Measurements from ENCODE around the gene PFDN1. TPM values are rescaled to one million over a fixed set of nuclear protein-coding genes. Genes with fewer than 3 reads are reported as not detected.

PFDN1 gene
- total RNA-seq, 1 donor from 2014 or later, result 34.4 TPM

- Histone ChIP-seq H3K4me1 (ENCODE audit: control insufficient read depth in 3 of 3, insufficient read depth in 3 of 3, low read length in 3 of 3) (peaks cover 23 to 28% (median 26%) of the 10 kb centered on the region in 3 donors), H3K9me3 (ENCODE audit: control insufficient read depth in 3 of 3, low read length in 3 of 3) (no peaks in the 10 kb centered on the region), H3K36me3 (ENCODE audit: control insufficient read depth in 3 of 3, insufficient read depth in 3 of 3, low read length in 3 of 3) (no peaks in the 10 kb centered on the region), H3K27ac (ENCODE audit: low read depth, low read length) (peak overlapping the region; percentile 68), H3K4me3 (ENCODE audit: low read length in 3 of 3) (peak overlapping the region in 2 of 3 donors; percentile 33 to 34), H3K27me3 (ENCODE audit: control insufficient read depth in 3 of 3, insufficient read depth in 3 of 3, low read length in 3 of 3) (no peaks in the 10 kb centered on the region), H3K9ac (ENCODE audit: low read depth in 1 of 3, low read length in 3 of 3) (peak overlapping the region in 2 of 3 donors; percentile 55 to 69)
These were observed 36.3 kb downstream of the PFDN1 start for GRCh38 chr5:140266471-140267200.

- Histone ChIP-seq H3K27ac (ENCODE audit: low read depth, low read length) (no peak overlapping the region), H3K9ac (ENCODE audit: low read depth in 1 of 3, low read length in 3 of 3) (peak overlapping the region in 1 of 3 donors; percentile 4), H3K36me3 (ENCODE audit: control insufficient read depth in 3 of 3, insufficient read depth in 3 of 3, low read length in 3 of 3) (no peaks in the 10 kb centered on the region), H3K4me1 (ENCODE audit: control insufficient read depth in 3 of 3, insufficient read depth in 3 of 3, low read length in 3 of 3) (peaks cover 24 to 34% (median 31%) of the 10 kb centered on the region in 3 donors), H3K9me3 (ENCODE audit: control insufficient read depth in 3 of 3, low read length in 3 of 3) (no peaks in the 10 kb centered on the region), H3K4me3 (ENCODE audit: low read length in 3 of 3) (no peak overlapping the region), H3K27me3 (ENCODE audit: control insufficient read depth in 3 of 3, insufficient read depth in 3 of 3, low read length in 3 of 3) (no peaks in the 10 kb centered on the region)
These were observed 37.1 kb downstream of the PFDN1 start for GRCh38 chr5:140265845-140266244.

DNA sequence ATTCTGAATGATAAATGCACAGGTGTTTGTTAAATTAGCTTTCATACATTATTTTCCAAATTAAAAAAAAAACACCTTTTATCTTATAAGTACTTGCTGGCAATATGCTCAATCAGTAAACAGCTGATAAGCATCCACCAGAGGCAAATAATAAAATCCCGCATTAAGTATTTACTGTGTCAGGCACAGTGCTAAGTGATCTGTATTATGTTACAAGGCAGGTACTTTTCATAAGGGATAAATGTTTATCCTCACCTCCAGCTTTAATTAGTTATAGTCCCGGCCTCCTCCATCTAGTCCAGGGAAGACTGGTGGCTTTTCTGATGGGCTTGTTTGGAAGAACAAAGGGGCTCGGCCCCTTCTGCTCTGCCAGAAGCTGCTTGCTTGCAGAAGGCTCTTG, 40.1 kb downstream of the PFDN1 start:
- H3K27ac ChIP-seq (ENCODE audit: low read depth, low read length), result peak overlapping the region; percentile 90
- peaks cover 27 to 39% (median 32%) of the 10 kb centered on the region in 3 donors for H3K4me1 ChIP-seq (ENCODE audit: control insufficient read depth in 3 of 3, insufficient read depth in 3 of 3, low read length in 3 of 3)
- H3K27me3 ChIP-seq (ENCODE audit: control insufficient read depth in 3 of 3, insufficient read depth in 3 of 3, low read length in 3 of 3), result no peaks in the 10 kb centered on the region
- no peak overlapping the region for H3K9ac ChIP-seq (ENCODE audit: low read depth in 1 of 3, low read length in 3 of 3)
- peaks cover 0 to 2% (median 2%) of the 10 kb centered on the region in 3 donors for H3K36me3 ChIP-seq (ENCODE audit: control insufficient read depth in 3 of 3, insufficient read depth in 3 of 3, low read length in 3 of 3)
- no peak overlapping the region for H3K4me3 ChIP-seq (ENCODE audit: low read length in 3 of 3)
- H3K9me3 ChIP-seq (ENCODE audit: control insufficient read depth in 3 of 3, low read length in 3 of 3), result no peaks in the 10 kb centered on the region

DNA sequence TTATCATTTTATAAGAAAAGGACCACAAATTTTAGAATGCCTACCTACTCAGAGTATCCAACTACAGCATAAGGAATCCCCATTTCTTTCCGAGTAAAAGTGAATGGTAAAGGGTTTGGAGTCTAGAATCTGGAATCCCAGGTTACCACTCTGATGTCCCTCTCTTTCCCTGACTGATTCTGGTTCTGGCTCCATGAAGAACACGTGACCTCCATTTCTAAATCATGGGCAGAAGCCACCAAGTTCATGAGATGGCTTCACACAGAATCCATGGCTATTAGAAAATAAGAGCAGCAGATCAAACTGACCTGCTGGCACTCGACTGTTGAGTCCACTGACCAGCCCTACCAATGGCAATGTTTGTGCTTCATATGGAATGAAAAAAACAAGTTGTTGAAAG, 40.7 kb downstream of the PFDN1 start:
- peak overlapping the region; percentile 90 for H3K27ac ChIP-seq (ENCODE audit: low read depth, low read length)
- peaks cover 0 to 2% (median 2%) of the 10 kb centered on the region in 3 donors for H3K36me3 ChIP-seq (ENCODE audit: control insufficient read depth in 3 of 3, insufficient read depth in 3 of 3, low read length in 3 of 3)
- peaks cover 24 to 41% (median 25%) of the 10 kb centered on the region in 3 donors for H3K4me1 ChIP-seq (ENCODE audit: control insufficient read depth in 3 of 3, insufficient read depth in 3 of 3, low read length in 3 of 3)
- H3K9me3 ChIP-seq (ENCODE audit: control insufficient read depth in 3 of 3, low read length in 3 of 3), result no peaks in the 10 kb centered on the region
- H3K9ac ChIP-seq (ENCODE audit: low read depth in 1 of 3, low read length in 3 of 3), result peak overlapping the region in 2 of 3 donors; percentile 39 to 70
- H3K4me3 ChIP-seq (ENCODE audit: low read length in 3 of 3), result no peak overlapping the region
- no peaks in the 10 kb centered on the region for H3K27me3 ChIP-seq (ENCODE audit: control insufficient read depth in 3 of 3, insufficient read depth in 3 of 3, low read length in 3 of 3)

DNA sequence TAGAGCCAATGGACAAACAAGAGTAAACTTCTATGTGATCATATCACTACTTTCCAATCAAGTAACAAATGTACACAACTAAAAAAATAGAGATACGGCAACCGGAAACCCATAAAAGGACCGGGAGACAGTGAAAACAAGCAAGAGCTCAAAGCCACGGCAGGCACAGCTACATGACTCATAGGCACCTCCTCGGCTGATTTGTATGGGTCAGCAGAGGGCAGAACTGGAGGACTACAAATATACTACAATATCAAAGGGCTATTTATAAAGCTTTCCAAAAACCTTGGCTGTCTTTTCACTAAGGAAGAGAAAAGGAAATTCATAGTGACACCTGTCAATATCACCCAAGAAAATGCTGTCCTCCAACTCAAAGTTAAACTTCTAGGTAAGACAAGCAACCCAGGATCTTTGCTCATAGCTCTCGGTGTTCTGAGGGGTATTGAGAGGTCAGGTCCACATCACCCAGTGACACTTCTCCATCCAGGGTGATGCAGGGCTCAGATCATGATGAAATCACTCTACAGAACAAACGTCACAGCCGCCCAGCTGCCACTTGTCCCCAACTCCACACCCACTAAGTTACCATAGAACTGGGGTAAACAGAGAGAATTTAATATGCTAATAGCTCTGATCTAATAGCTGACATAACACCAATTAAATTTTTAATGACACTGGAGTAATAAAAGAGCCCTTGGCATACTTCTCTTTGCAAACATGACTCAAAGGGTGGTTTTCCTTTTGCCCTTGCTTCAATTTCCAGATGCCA, 41.3 kb downstream of the PFDN1 start:
- Histone ChIP-seq H3K9me3 (ENCODE audit: control insufficient read depth in 3 of 3, low read length in 3 of 3) (no peaks in the 10 kb centered on the region), H3K4me1 (ENCODE audit: control insufficient read depth in 3 of 3, insufficient read depth in 3 of 3, low read length in 3 of 3) (peaks cover 17 to 35% (median 19%) of the 10 kb centered on the region in 3 donors), H3K27me3 (ENCODE audit: control insufficient read depth in 3 of 3, insufficient read depth in 3 of 3, low read length in 3 of 3) (no peaks in the 10 kb centered on the region), H3K9ac (ENCODE audit: low read depth in 1 of 3, low read length in 3 of 3) (peak overlapping the region; percentile 51 to 70 (median 64)), H3K36me3 (ENCODE audit: control insufficient read depth in 3 of 3, insufficient read depth in 3 of 3, low read length in 3 of 3) (peaks cover 0 to 2% (median 2%) of the 10 kb centered on the region in 3 donors), H3K27ac (ENCODE audit: low read depth, low read length) (peak overlapping the region; percentile 90), H3K4me3 (ENCODE audit: low read length in 3 of 3) (peak overlapping the region in 2 of 3 donors; percentile 1 to 36)

GRCh38 chr5:140260089-140260656, 42.7 kb downstream of the PFDN1 start:
- Histone ChIP-seq H3K9me3 (ENCODE audit: control insufficient read depth in 3 of 3, low read length in 3 of 3) (no peaks in the 10 kb centered on the region), H3K4me1 (ENCODE audit: control insufficient read depth in 3 of 3, insufficient read depth in 3 of 3, low read length in 3 of 3) (peaks cover 12 to 28% (median 19%) of the 10 kb centered on the region in 3 donors), H3K4me3 (ENCODE audit: low read length in 3 of 3) (no peak overlapping the region), H3K27me3 (ENCODE audit: control insufficient read depth in 3 of 3, insufficient read depth in 3 of 3, low read length in 3 of 3) (no peaks in the 10 kb centered on the region), H3K27ac (ENCODE audit: low read depth, low read length) (peak overlapping the region; percentile 90), H3K36me3 (ENCODE audit: control insufficient read depth in 3 of 3, insufficient read depth in 3 of 3, low read length in 3 of 3) (peaks cover 0 to 6% (median 2%) of the 10 kb centered on the region in 3 donors), H3K9ac (ENCODE audit: low read depth in 1 of 3, low read length in 3 of 3) (no peak overlapping the region)

GRCh38 chr5:140259500-140259899, 43.4 kb downstream of the PFDN1 start:
- peaks cover 0 to 6% (median 2%) of the 10 kb centered on the region in 3 donors for H3K36me3 ChIP-seq (ENCODE audit: control insufficient read depth in 3 of 3, insufficient read depth in 3 of 3, low read length in 3 of 3)
- H3K9me3 ChIP-seq (ENCODE audit: control insufficient read depth in 3 of 3, low read length in 3 of 3), result no peaks in the 10 kb centered on the region
- peak overlapping the region; percentile 46 for H3K27ac ChIP-seq (ENCODE audit: low read depth, low read length)
- H3K9ac ChIP-seq (ENCODE audit: low read depth in 1 of 3, low read length in 3 of 3), result no peak overlapping the region
- H3K27me3 ChIP-seq (ENCODE audit: control insufficient read depth in 3 of 3, insufficient read depth in 3 of 3, low read length in 3 of 3), result no peaks in the 10 kb centered on the region
- H3K4me3 ChIP-seq (ENCODE audit: low read length in 3 of 3), result no peak overlapping the region
- peaks cover 12 to 32% (median 19%) of the 10 kb centered on the region in 3 donors for H3K4me1 ChIP-seq (ENCODE audit: control insufficient read depth in 3 of 3, insufficient read depth in 3 of 3, low read length in 3 of 3)

DNA sequence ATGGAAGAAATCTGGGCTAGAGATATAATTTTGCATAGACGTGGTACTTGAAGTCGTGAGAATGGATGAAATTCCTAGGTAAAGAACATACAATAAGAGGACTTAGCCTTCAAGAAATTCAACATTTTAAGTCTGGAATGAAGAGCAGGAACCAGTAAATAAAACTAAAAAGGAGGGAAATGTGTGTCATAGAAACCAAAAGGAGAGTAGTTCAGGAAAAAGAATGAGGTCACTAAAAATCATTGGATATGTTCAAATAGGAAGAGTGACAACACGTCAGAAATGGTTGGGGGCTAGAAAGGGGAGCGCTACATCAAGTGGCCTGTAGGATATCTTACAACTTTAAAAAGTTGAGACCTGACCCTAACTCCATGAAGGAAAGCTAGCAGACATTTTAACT, 44.0 kb downstream of the PFDN1 start:
- H3K27ac ChIP-seq (ENCODE audit: low read depth, low read length), result peak overlapping the region; percentile 46

DNA sequence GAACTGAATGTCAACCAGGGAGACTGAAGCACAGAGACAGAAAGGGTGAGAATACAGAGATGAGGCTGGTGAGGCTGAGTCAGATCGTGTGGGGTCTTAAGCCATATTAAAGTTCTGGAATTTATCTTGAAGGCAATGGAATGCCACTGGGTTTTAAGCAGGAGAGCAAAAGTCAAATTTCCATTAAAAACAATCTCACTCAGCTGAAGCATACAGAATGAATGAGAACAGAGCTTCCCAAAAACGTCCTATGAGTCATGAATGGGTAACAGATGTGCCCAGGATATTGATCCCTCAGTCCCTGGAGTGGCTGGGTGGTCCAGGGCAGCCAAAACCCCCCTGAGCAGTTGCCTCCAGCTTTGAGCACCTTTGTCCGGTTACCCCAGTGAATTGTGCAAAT, 44.9 kb downstream of the PFDN1 start:
- no peak overlapping the region for H3K27ac ChIP-seq (ENCODE audit: low read depth, low read length)
- H3K4me3 ChIP-seq (ENCODE audit: low read length in 3 of 3), result no peak overlapping the region
- H3K4me1 ChIP-seq (ENCODE audit: control insufficient read depth in 3 of 3, insufficient read depth in 3 of 3, low read length in 3 of 3), result peaks cover 19 to 44% (median 30%) of the 10 kb centered on the region in 3 donors

More for the DNA sequence above, 44.0 kb downstream of the PFDN1 start:
- Histone ChIP-seq H3K4me3 (ENCODE audit: low read length in 3 of 3) (no peak overlapping the region), H3K9ac (ENCODE audit: low read depth in 1 of 3, low read length in 3 of 3) (no peak overlapping the region), H3K9me3 (ENCODE audit: control insufficient read depth in 3 of 3, low read length in 3 of 3) (no peaks in the 10 kb centered on the region), H3K36me3 (ENCODE audit: control insufficient read depth in 3 of 3, insufficient read depth in 3 of 3, low read length in 3 of 3) (peaks cover 0 to 6% (median 2%) of the 10 kb centered on the region in 3 donors), H3K4me1 (ENCODE audit: control insufficient read depth in 3 of 3, insufficient read depth in 3 of 3, low read length in 3 of 3) (peaks cover 12 to 38% (median 23%) of the 10 kb centered on the region in 3 donors), H3K27me3 (ENCODE audit: control insufficient read depth in 3 of 3, insufficient read depth in 3 of 3, low read length in 3 of 3) (no peaks in the 10 kb centered on the region)

More for the DNA sequence above, 44.9 kb downstream of the PFDN1 start:
- Histone ChIP-seq H3K9me3 (ENCODE audit: control insufficient read depth in 3 of 3, low read length in 3 of 3) (no peaks in the 10 kb centered on the region), H3K9ac (ENCODE audit: low read depth in 1 of 3, low read length in 3 of 3) (no peak overlapping the region), H3K36me3 (ENCODE audit: control insufficient read depth in 3 of 3, insufficient read depth in 3 of 3, low read length in 3 of 3) (peaks cover 0 to 6% (median 2%) of the 10 kb centered on the region in 3 donors), H3K27me3 (ENCODE audit: control insufficient read depth in 3 of 3, insufficient read depth in 3 of 3, low read length in 3 of 3) (no peaks in the 10 kb centered on the region)
